ENCODE measurements around the gene PTPN11. TPM values are rescaled to one million over a fixed set of nuclear protein-coding genes. Genes with fewer than 3 reads are reported as not detected.
"Not testable (repeated sequence)": the region's sequence is repeated elsewhere in the genome, so short reads cannot be mapped to it uniquely, and the experiment has no call there.

PTPN11 gene
- total and polyA plus RNA-seq, 8 donors, result 16.3 to 114 (median 67.5) TPM

DNA sequence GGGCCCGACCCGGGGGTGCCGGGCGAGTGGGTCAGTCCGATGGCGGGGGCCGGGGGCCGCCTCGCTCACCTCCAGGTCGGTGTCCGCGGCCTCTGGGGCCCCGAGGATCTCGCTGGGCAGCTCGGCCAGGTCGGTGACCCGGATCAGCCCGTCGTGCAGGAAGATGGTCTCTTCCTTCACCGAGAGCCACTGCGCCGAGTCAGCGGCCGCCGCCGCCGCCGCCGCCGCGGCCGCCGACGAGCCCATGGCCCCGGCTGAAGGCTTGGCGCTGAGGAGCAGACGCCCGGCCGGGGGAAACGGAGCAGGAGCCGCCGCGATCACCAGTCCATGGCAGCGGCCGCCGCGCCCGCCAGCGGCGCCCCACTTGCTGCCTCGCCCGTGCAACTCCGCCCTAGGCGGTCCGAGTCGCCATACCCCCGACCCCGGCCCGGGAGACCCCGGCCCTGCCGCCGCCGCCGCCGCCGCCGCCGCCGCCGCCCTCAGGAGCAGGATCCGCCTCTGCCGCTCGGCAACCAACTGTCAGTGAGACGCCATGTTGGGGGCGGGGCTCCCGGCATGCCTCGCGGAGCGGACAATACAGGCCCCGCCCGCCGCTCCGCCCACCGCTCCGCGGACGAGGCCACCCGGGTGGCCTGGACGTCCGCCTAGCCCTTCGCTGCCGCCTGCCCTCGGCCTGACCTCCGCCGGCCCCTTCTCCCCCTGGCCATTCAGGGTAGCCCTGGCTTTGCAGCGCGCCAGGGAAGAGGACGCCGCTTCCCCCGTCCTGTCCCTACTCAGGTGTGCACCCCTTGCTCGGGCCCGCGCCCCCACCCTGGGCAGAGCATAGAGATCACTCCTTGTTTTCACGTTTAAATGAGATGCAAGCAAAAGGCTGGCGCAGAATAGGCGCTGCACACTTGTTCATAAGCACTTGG lies 36.6 kb upstream of the PTPN11 start, which contains the start of gene HECTD4:
HECTD4 (minus strand) TSS at position 549 of the 914 bp plus-strand sequence; CDS start at position 246, 303 bp downstream.
- no peaks in the 10 kb centered on the region for H3K36me3 ChIP-seq
- H3K9me3 ChIP-seq, result no peaks in the 10 kb centered on the region
- WGBS, 5 donors, result 0 to 26% (median 1%) methylated on average over 38 to 106 of the region's 106 CpGs
- DNase-seq, result peak; percentile 97 to 98
- intact Hi-C loops (cut with DNase I; ENCODE audit: low total_unique reads), result loop anchor here (10.0 kb wide), 1 partner anchor 127 kb away; no protein-coding TSS in a partner anchor
- H3K27ac ChIP-seq, result peak within 1 kb of the TSS; percentile 83 to 93 (median 87)
- no peaks in the 10 kb centered on the region for H3K27me3 ChIP-seq
- peaks cover 8 to 35% (median 28%) of the 10 kb centered on the region in 4 donors for H3K4me1 ChIP-seq
- TF ChIP-seq, protein P1, sequence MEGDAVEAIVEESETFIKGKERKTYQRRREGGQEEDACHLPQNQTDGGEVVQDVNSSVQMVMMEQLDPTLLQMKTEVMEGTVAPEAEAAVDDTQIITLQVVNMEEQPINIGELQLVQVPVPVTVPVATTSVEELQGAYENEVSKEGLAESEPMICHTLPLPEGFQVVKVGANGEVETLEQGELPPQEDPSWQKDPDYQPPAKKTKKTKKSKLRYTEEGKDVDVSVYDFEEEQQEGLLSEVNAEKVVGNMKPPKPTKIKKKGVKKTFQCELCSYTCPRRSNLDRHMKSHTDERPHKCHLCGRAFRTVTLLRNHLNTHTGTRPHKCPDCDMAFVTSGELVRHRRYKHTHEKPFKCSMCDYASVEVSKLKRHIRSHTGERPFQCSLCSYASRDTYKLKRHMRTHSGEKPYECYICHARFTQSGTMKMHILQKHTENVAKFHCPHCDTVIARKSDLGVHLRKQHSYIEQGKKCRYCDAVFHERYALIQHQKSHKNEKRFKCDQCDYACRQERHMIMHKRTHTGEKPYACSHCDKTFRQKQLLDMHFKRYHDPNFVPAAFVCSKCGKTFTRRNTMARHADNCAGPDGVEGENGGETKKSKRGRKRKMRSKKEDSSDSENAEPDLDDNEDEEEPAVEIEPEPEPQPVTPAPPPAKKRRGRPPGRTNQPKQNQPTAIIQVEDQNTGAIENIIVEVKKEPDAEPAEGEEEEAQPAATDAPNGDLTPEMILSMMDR (IDR thresholded peaks at IDR 0.05), result no peak
- TF ChIP-seq POLR2A (IDR thresholded peaks at IDR 0.05) (no peak), POLR2AphosphoS5 (IDR thresholded peaks at IDR 0.05) (peak; percentile 72 to 88 (median 75)), EP300 (IDR thresholded peaks at IDR 0.05) (no peak)
- H3K4me3 ChIP-seq, result peak within 1 kb of the TSS; percentile 91 to 99 (median 96)

GRCh38 chr12:112382866-112383265 lies 35.9 kb upstream of the PTPN11 start:
- intact Hi-C loops (cut with DNase I; ENCODE audit: low total_unique reads), result loop anchor here (10.0 kb wide), 1 partner anchor 128 kb away; no protein-coding TSS in a partner anchor
- H3K27ac ChIP-seq, result peak overlapping the region in 4 of 5 donors; percentile 83 to 91 (median 86)
- peak overlapping the region; percentile 91 to 99 (median 96) for H3K4me3 ChIP-seq

DNA sequence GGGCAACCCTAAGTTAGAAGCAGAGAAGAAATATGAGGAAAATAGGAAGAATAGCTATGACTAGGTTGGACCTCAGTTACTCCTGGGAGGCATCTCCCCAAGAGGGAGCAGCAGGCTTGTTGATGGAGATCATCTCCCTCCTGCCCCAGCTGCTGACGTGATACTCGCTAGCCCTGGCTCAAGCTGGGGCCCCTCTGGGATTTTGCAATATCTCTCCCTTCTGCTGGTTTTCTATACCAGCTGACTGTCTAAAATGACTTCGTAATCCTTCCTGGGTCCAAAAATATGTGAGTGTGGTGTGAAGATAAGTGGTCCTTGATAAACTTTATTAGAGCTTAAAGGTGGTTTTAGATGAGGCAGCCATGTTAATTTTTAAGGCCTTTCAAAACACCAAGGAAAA lies 32.0 kb upstream of the PTPN11 start:
- peak in 1 of 2 donors; percentile 15 for DNase-seq
- Histone ChIP-seq H3K4me1 (peaks cover 0 to 25% (median 11%) of the 10 kb centered on the region in 4 donors), H3K4me3 (no peak overlapping the region), H3K36me3 (no peaks in the 10 kb centered on the region), H3K27ac (no peak overlapping the region), H3K27me3 (no peaks in the 10 kb centered on the region), H3K9me3 (no peaks in the 10 kb centered on the region)
- intact Hi-C loops (cut with DNase I; ENCODE audit: low total_unique reads), result loop anchor here (10.0 kb wide), 1 partner anchor 132 kb away; no protein-coding TSS in a partner anchor
- 55 to 80% (median 77%) methylated on average over 3 of the region's 3 CpGs for WGBS, 5 donors
- TF ChIP-seq EP300 (IDR thresholded peaks at IDR 0.05) (no peak), POLR2AphosphoS5 (IDR thresholded peaks at IDR 0.05) (no peak), POLR2A (IDR thresholded peaks at IDR 0.05) (no peak)
- TF ChIP-seq, protein P1 (IDR thresholded peaks at IDR 0.05), result no peak

More at GRCh38 chr12:112382866-112383265, 35.9 kb upstream of the PTPN11 start:
- no peaks in the 10 kb centered on the region for H3K36me3 ChIP-seq
- no peak for TF ChIP-seq EP300 (IDR thresholded peaks at IDR 0.05)
- TF ChIP-seq POLR2AphosphoS5 (IDR thresholded peaks at IDR 0.05), result no peak
- TF ChIP-seq, protein P1 (IDR thresholded peaks at IDR 0.05), result no peak
- no peak for TF ChIP-seq POLR2A (IDR thresholded peaks at IDR 0.05)
- H3K4me1 ChIP-seq, result peaks cover 8 to 43% (median 32%) of the 10 kb centered on the region in 4 donors
- no peaks in the 10 kb centered on the region for H3K27me3 ChIP-seq
- 89 to 96% (median 91%) methylated on average over 11 of the region's 11 CpGs for WGBS, 5 donors
- no peaks in the 10 kb centered on the region for H3K9me3 ChIP-seq
- no peak for DNase-seq

- intact Hi-C loops (cut with DNase I; ENCODE audit: low total_unique reads), result loop anchor here (10.0 kb wide), 1 partner anchor 134 kb away; no protein-coding TSS in a partner anchor
- no peak overlapping the region for H3K27ac ChIP-seq
- H3K4me1 ChIP-seq, result peaks cover 0 to 14% (median 4%) of the 10 kb centered on the region in 4 donors
- H3K9me3 ChIP-seq, result no peaks in the 10 kb centered on the region
- H3K4me3 ChIP-seq, result no peak overlapping the region
- DNase-seq, result no peak
- H3K27me3 ChIP-seq, result no peaks in the 10 kb centered on the region
- H3K36me3 ChIP-seq, result no peaks in the 10 kb centered on the region
- TF ChIP-seq, protein P1 (IDR thresholded peaks at IDR 0.05), result no peak
- no peak for TF ChIP-seq EP300 (IDR thresholded peaks at IDR 0.05)
- TF ChIP-seq POLR2A (IDR thresholded peaks at IDR 0.05), result no peak
- TF ChIP-seq POLR2AphosphoS5 (IDR thresholded peaks at IDR 0.05), result no peak
- WGBS, 5 donors, result 84 to 93% (median 87%) methylated on average over 4 of the region's 4 CpGs
Measured at GRCh38 chr12:112389228-112389627, 29.5 kb upstream of the PTPN11 start.

- H3K4me1 ChIP-seq, result peaks cover 0 to 14% (median 4%) of the 10 kb centered on the region in 4 donors
- not testable (repeated sequence) for DNase-seq, H3K4me3 ChIP-seq, H3K27me3 ChIP-seq, H3K36me3 ChIP-seq, H3K27ac ChIP-seq, H3K9me3 ChIP-seq
- intact Hi-C loops (cut with DNase I; ENCODE audit: low total_unique reads), result loop anchor here (10.0 kb wide), 1 partner anchor 135 kb away; no protein-coding TSS in a partner anchor
- 74 to 86% (median 84%) methylated on average over 2 to 4 of the region's 4 CpGs for WGBS, 5 donors
Measured at GRCh38 chr12:112389922-112390654, 28.7 kb upstream of the PTPN11 start.

All from stomach (tissue), 9 donors.